HG02885 (cell line): ENCODE data around the gene KRT28.
"Not testable (repeated sequence)": the region's sequence is repeated elsewhere in the genome, so short reads cannot be mapped to it uniquely, and the experiment has no call there.

Source experiments
- ATAC-seq: cut with Tn5 transposase; IDR thresholded peaks from one replicate; pipeline ENCODE4 v1.9.1; 2021; ENCODE audit warnings: mild to moderate bottlenecking; ENCODE audit not compliant: unreplicated experiment, poor library complexity

The KRT28 gene

GRCh38 chr17:40819528-40820125 lies 19.9 kb upstream of the KRT28 start:
- ATAC-seq = no peak

GRCh38 chr17:40818733-40819527 lies 19.2 kb upstream of the KRT28 start:
- ATAC-seq = peak; percentile 82

GRCh38 chr17:40818343-40818732 lies 18.6 kb upstream of the KRT28 start:
- no peak for ATAC-seq

- ATAC-seq = no peak
These were observed 17.4 kb upstream of the KRT28 start for GRCh38 chr17:40817103-40817682.

- no peak for ATAC-seq
These were observed 16.8 kb upstream of the KRT28 start for GRCh38 chr17:40816569-40816968.

GRCh38 chr17:40815381-40815780 lies 15.6 kb upstream of the KRT28 start:
- no peak for ATAC-seq

GRCh38 chr17:40814657-40815056 lies 14.9 kb upstream of the KRT28 start:
- ATAC-seq = not testable (repeated sequence)

GRCh38 chr17:40813804-40814203 lies 14.0 kb upstream of the KRT28 start:
- no peak for ATAC-seq

GRCh38 chr17:40812639-40813038 lies 12.9 kb upstream of the KRT28 start:
- no peak for ATAC-seq

GRCh38 chr17:40810494-40810893 lies 10.7 kb upstream of the KRT28 start:
- ATAC-seq = no peak

GRCh38 chr17:40809721-40810421 lies 10.1 kb upstream of the KRT28 start:
- ATAC-seq = no peak

GRCh38 chr17:40806131-40806530 lies 6.4 kb upstream of the KRT28 start:
- no peak for ATAC-seq

GRCh38 chr17:40803617-40804082 lies 3.9 kb upstream of the KRT28 start:
- ATAC-seq = no peak

- no peak for ATAC-seq
These were observed 1.4 kb upstream of the KRT28 start for GRCh38 chr17:40801157-40801556.

- ATAC-seq = no peak
These were observed 622 bp upstream of the KRT28 start for GRCh38 chr17:40800381-40800780.

- no peak for ATAC-seq
These were observed 2.9 kb downstream of the KRT28 start for GRCh38 chr17:40796846-40797245.

GRCh38 chr17:40795019-40795667 lies 4.6 kb downstream of the KRT28 start:
- ATAC-seq = no peak

GRCh38 chr17:40794466-40794865 lies 5.3 kb downstream of the KRT28 start:
- no peak for ATAC-seq

GRCh38 chr17:40793832-40794231 lies 5.9 kb downstream of the KRT28 start:
- ATAC-seq = no peak

GRCh38 chr17:40791787-40792436 lies 7.8 kb downstream of the KRT28 start:
- no peak for ATAC-seq
